GM18867 (cell line): ENCODE measurements around the gene SPEG.
"Not testable (repeated sequence)": the region's sequence is repeated elsewhere in the genome, so short reads cannot be mapped to it uniquely, and the experiment has no call there.

Source experiments
- ATAC-seq: cut with Tn5 transposase; IDR thresholded peaks from one replicate; pipeline ENCODE4 v1.9.1; 2021; ENCODE audit warnings: mild to moderate bottlenecking, moderate library complexity; ENCODE audit not compliant: unreplicated experiment

Gene SPEG

GRCh38 chr2:219404291-219404910 is 30.2 kb upstream of the SPEG start:
- no peak for ATAC-seq

GRCh38 chr2:219404954-219405353 is 29.7 kb upstream of the SPEG start:
- ATAC-seq: no peak

- no peak for ATAC-seq
Measured at GRCh38 chr2:219405451-219405850, 29.2 kb upstream of the SPEG start.

GRCh38 chr2:219405958-219406860 is 28.4 kb upstream of the SPEG start:
- ATAC-seq: no peak

GRCh38 chr2:219406861-219407230 is 27.8 kb upstream of the SPEG start:
- ATAC-seq: no peak

DNA sequence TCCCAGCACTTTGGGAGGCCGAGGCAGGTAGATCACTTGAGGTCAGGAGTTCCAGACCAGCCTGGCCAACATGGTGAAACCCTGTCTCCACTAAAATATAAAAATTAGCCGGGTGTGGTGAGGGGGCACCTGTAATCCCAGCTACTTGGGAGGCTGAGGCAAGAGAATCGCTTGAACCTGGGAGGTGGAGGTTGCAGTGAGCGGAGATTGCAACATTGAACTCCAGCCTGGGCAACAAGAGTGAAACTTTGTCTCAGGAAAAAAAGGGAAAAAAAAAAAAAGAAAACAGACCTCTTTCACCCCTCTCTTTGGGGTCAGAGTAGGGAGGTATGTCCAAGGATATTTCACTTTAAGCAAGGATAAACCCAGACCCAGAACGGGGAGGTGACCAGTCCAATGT is 27.3 kb upstream of the SPEG start:
- not testable (repeated sequence) for ATAC-seq

- ATAC-seq: no peak
Measured at GRCh38 chr2:219408204-219408603, 26.4 kb upstream of the SPEG start.

DNA sequence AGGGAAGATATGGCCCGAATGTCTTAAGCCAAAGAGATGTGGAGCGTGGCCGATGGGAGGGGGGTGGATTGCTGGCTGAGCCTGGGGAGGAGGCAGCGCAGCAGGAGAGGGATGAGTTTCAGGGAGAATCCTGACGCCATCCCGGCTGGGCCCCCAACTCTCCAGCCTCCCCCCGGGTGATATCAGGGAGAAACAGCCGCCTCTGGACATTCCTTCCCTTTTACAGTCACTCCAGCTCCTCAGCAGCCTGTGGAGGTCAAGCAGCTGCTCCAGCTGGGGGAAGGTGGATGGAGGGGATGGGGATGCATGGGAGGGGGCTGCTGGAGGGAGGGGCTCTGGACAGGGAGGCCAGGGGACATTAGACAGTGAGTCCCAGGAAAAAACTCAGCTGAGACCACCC is 26.0 kb upstream of the SPEG start:
- no peak for ATAC-seq

GRCh38 chr2:219409619-219410018 is 25.0 kb upstream of the SPEG start:
- no peak for ATAC-seq

DNA sequence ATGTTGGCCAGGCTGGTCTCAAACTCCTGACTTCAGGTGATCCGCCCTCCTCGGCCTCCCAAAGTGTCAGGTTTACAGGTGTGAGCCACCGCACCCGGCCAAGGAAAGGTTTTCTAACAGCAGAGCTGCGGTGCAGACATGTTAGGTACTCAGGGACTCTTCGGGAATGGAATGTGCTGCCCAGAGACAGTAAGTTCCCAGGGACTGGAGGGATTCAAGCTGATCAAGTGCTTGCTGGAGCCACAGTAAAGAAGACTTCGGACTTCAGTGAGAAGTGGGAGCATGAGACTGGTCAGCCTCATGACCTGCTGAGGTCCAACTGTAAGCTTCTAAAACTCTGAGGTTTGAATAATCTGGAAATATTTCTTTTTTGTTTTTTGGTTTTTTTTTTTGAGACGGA is 24.3 kb upstream of the SPEG start:
- ATAC-seq: no peak

DNA sequence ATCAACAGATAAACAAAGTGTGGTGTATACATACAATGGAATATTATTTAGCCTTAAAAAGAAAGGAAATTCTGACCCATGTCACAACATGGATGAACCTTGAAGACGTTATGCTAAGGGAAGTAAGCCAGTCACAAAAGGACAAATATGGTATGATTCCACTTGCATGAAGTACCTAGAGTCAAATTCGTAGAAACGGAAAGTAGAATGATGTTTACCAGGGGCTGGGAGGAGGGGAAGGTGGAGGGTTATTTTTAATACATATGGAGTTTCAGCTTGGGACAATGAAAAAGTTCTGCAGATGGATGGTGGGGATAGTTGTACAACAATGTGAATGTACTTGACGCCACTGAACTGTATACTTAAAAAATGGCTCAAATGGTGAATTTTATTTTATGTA is 19.8 kb upstream of the SPEG start:
- no peak for ATAC-seq

DNA sequence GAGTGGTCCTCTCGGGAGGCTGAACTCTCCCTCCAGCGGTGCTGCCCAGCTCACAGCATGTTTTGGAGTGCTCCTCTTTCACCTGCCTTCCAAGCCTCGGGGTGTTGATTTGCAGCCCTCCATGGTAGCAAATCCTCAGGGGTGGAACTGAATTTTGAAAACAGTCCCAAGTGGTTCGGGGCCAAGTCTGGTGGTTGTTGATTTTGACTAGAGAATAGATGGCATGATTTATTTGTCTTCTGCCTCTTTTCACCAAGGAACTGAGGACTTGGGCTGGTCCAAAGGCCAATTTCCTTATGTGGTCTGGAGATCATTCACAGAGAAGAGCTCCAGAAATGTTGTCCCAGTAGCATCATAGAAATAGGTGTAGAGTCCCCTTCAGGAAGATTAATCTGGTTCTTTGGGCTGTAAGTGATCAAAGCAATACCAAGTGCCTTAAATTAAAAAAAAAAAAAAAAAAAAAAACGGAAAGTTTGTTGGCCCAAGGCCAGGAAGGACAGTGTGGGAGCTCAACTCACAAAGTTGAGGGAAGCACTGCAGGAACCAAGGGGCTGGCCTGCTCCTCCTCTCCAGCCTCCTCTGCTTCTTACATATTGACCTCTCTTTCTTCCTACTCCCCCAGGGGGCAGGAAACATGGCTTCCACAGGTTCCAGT is 18.9 kb upstream of the SPEG start:
- no peak for ATAC-seq

- ATAC-seq: no peak
Measured at GRCh38 chr2:219416235-219416602, 18.4 kb upstream of the SPEG start.

- ATAC-seq: no peak
Measured at GRCh38 chr2:219416938-219417337, 17.7 kb upstream of the SPEG start.

GRCh38 chr2:219417374-219417773 is 17.3 kb upstream of the SPEG start:
- no peak for ATAC-seq

DNA sequence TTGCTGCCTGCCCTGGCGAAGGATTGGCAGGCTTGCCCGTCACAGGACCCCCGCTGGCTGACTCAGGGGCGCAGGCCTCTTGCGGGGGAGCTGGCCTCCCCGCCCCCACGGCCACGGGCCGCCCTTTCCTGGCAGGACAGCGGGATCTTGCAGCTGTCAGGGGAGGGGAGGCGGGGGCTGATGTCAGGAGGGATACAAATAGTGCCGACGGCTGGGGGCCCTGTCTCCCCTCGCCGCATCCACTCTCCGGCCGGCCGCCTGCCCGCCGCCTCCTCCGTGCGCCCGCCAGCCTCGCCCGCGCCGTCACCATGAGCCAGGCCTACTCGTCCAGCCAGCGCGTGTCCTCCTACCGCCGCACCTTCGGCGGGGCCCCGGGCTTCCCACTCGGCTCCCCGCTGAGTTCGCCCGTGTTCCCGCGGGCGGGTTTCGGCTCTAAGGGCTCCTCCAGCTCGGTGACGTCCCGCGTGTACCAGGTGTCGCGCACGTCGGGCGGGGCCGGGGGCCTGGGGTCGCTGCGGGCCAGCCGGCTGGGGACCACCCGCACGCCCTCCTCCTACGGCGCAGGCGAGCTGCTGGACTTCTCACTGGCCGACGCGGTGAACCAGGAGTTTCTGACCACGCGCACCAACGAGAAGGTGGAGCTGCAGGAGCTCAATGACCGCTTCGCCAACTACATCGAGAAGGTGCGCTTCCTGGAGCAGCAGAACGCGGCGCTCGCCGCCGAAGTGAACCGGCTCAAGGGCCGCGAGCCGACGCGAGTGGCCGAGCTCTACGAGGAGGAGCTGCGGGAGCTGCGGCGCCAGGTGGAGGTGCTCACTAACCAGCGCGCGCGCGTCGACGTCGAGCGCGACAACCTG is 16.3 kb upstream of the SPEG start, which contains the start of gene DES:
TSS of gene DES (plus strand) at position 223 of the 857 bp plus-strand sequence. CDS start at position 309, 86 bp downstream.
- ATAC-seq: no peak

GRCh38 chr2:219419012-219419324 is 15.7 kb upstream of the SPEG start:
- no peak for ATAC-seq

GRCh38 chr2:219419331-219420197 is 15.1 kb upstream of the SPEG start:
- ATAC-seq: no peak

DNA sequence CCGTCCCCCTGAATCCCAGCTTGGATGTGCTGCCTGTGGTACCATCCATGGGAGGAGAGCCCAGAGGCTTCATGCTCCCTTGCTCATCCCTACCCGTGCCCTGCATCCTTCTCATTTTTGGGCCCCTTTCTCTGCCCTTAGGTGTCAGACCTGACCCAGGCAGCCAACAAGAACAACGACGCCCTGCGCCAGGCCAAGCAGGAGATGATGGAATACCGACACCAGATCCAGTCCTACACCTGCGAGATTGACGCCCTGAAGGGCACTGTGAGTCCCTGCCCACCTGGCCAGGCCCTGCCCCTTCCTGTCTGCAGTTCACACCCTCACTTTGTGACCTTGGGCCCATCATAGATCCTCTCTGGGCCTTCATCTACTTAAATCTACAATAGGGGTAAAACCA is 14.0 kb upstream of the SPEG start:
- ATAC-seq: no peak

DNA sequence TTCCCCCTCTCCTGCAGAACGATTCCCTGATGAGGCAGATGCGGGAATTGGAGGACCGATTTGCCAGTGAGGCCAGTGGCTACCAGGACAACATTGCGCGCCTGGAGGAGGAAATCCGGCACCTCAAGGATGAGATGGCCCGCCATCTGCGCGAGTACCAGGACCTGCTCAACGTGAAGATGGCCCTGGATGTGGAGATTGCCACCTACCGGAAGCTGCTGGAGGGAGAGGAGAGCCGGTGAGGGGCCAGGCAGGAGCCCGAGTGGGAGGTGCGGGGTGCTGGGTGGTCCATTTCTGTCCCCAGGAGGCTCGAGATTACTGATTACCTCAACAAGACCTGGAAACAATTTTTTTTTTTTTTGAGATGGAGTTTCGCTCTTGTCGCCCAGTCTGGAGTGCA is 13.3 kb upstream of the SPEG start:
- no peak for ATAC-seq
